ENCODE data around the gene OS9. TPM values are rescaled to one million over a fixed set of nuclear protein-coding genes. Genes with fewer than 3 reads are reported as not detected.

Gene OS9
- total RNA-seq, 6 donors from 2014 or later = 171 to 305 (median 278) TPM

- Histone ChIP-seq H3K4me3 (peak overlapping the region; percentile 62 to 83 (median 72)), H3K4me1 (peaks cover 3 to 23% (median 13%) of the 10 kb centered on the region in 4 donors), H3K27me3 (peaks cover 0 to 2% (median 0%) of the 10 kb centered on the region in 4 donors), H3K27ac (peak overlapping the region; percentile 92 to 98 (median 95)), H3K36me3 (peaks cover 9 to 44% (median 29%) of the 10 kb centered on the region in 4 donors), H3K9me3 (no peaks in the 10 kb centered on the region)
- DNase-seq = no peak
- WGBS, 2 donors = 44 to 51% methylated on average over 8 of the region's 8 CpGs
- peak in 1 of 2 donors; percentile 1 for ATAC-seq (ENCODE audit: low FRiP score in 2 of 2)
- TF ChIP-seq, protein P1, sequence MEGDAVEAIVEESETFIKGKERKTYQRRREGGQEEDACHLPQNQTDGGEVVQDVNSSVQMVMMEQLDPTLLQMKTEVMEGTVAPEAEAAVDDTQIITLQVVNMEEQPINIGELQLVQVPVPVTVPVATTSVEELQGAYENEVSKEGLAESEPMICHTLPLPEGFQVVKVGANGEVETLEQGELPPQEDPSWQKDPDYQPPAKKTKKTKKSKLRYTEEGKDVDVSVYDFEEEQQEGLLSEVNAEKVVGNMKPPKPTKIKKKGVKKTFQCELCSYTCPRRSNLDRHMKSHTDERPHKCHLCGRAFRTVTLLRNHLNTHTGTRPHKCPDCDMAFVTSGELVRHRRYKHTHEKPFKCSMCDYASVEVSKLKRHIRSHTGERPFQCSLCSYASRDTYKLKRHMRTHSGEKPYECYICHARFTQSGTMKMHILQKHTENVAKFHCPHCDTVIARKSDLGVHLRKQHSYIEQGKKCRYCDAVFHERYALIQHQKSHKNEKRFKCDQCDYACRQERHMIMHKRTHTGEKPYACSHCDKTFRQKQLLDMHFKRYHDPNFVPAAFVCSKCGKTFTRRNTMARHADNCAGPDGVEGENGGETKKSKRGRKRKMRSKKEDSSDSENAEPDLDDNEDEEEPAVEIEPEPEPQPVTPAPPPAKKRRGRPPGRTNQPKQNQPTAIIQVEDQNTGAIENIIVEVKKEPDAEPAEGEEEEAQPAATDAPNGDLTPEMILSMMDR (IDR thresholded peaks at IDR 0.05) = no peak
- no peak for TF ChIP-seq POLR2AphosphoS5 (IDR thresholded peaks at IDR 0.05)
- peak in 1 of 4 donors; percentile 5 for TF ChIP-seq POLR2A (IDR thresholded peaks at IDR 0.05)
- TF ChIP-seq EP300 (IDR thresholded peaks at IDR 0.05) = no peak
Observed at GRCh38 chr12:57745485-57745881, 51.6 kb downstream of the OS9 start.

- H3K4me3 ChIP-seq = peak overlapping the region in 2 of 4 donors; percentile 79 to 83
- H3K9me3 ChIP-seq = no peaks in the 10 kb centered on the region
- WGBS, 2 donors = 92 to 96% methylated on average over 3 of the region's 3 CpGs
- TF ChIP-seq EP300 (IDR thresholded peaks at IDR 0.05) = no peak
- peaks cover 9 to 44% (median 31%) of the 10 kb centered on the region in 4 donors for H3K36me3 ChIP-seq
- peak overlapping the region in 1 of 4 donors; percentile 94 for H3K27ac ChIP-seq
- peaks cover 6 to 24% (median 16%) of the 10 kb centered on the region in 4 donors for H3K4me1 ChIP-seq
- no peak for DNase-seq
- ATAC-seq (ENCODE audit: low FRiP score in 2 of 2) = no peak
- H3K27me3 ChIP-seq = no peaks in the 10 kb centered on the region
Observed at GRCh38 chr12:57746025-57746424, 52.1 kb downstream of the OS9 start.

- DNase-seq (peak in 1 of 2 donors; percentile 47), ATAC-seq (ENCODE audit: low FRiP score in 2 of 2) (no peak)
- TF ChIP-seq POLR2AphosphoS5 (IDR thresholded peaks at IDR 0.05) (no peak), EP300 (IDR thresholded peaks at IDR 0.05) (no peak), POLR2A (IDR thresholded peaks at IDR 0.05) (no peak)
- TF ChIP-seq, protein P1 (IDR thresholded peaks at IDR 0.05) = no peak
- H3K4me3 ChIP-seq = no peak overlapping the region
- H3K27ac ChIP-seq = no peak overlapping the region
- no peaks in the 10 kb centered on the region for H3K9me3 ChIP-seq
- H3K4me1 ChIP-seq = peaks cover 16 to 46% (median 36%) of the 10 kb centered on the region in 4 donors
- H3K27me3 ChIP-seq = no peaks in the 10 kb centered on the region
- WGBS, 2 donors = 89 to 94% methylated on average over 4 to 5 of the region's 5 CpGs
- H3K36me3 ChIP-seq = peaks cover 9 to 44% (median 31%) of the 10 kb centered on the region in 4 donors
Observed at GRCh38 chr12:57749061-57749460, 55.1 kb downstream of the OS9 start.

DNA sequence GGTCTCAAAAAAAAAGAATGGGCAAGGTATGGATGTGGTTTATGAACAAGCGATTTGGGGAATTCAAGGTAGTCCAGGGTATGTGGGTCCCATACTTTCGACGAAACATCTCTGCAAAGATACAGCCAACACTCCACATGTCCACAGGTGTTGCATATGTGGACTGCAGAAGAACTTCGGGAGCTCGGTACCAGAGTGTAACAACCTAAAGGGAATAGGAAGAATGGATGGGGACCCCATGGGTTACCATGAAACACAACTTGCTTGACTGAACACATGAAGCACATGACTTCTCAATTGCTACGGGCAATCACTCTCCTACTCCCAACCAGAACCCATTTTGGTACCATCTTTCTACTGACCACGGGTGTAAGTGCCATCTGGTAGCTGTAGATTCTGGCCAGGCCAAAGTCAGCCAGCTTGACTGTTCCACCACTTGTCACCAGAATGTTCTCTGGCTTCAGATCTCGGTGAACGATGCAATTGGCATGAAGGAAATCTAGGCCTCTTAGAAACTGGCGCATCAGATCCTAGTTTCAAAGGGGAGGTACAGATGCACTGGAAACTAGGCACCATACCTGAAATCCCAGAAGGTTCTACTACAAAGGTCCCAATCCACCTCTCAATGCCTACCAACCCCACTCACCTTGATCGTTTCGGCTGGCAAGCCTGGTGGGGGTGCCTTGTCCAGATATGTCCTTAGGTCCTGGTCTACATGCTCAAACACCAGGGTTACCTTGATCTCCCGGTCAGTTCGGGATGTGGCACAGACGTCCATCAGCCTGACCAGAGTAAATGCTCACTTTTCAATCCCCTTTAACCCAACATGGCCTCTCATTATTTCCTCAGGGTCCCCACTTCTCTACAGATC is 56.9 kb downstream of the OS9 start:
- peaks cover 9 to 44% (median 31%) of the 10 kb centered on the region in 4 donors for H3K36me3 ChIP-seq
- peak overlapping the region in 3 of 4 donors; percentile 69 to 82 (median 71) for H3K4me3 ChIP-seq
- DNase-seq = no peak
- peaks cover 15 to 44% (median 37%) of the 10 kb centered on the region in 4 donors for H3K4me1 ChIP-seq
- no peak for ATAC-seq (ENCODE audit: low FRiP score in 2 of 2)
- no peaks in the 10 kb centered on the region for H3K9me3 ChIP-seq
- peak overlapping the region in 3 of 4 donors; percentile 80 to 94 (median 90) for H3K27ac ChIP-seq
- 87 to 91% methylated on average over 15 of the region's 15 CpGs for WGBS, 2 donors
- TF ChIP-seq POLR2A (IDR thresholded peaks at IDR 0.05) = no peak
- TF ChIP-seq POLR2AphosphoS5 (IDR thresholded peaks at IDR 0.05) = no peak
- no peaks in the 10 kb centered on the region for H3K27me3 ChIP-seq

GRCh38 chr12:57751432-57751787 is 57.5 kb downstream of the OS9 start:
- peaks cover 9 to 41% (median 31%) of the 10 kb centered on the region in 4 donors for H3K36me3 ChIP-seq
- H3K27me3 ChIP-seq = no peaks in the 10 kb centered on the region
- H3K4me1 ChIP-seq = peaks cover 20 to 47% (median 41%) of the 10 kb centered on the region in 4 donors
- 12 to 18% methylated on average over 8 of the region's 8 CpGs for WGBS, 2 donors
- H3K27ac ChIP-seq = peak overlapping the region; percentile 80 to 94 (median 88)
- ATAC-seq (ENCODE audit: low FRiP score in 2 of 2) (no peak), DNase-seq (no peak)
- no peaks in the 10 kb centered on the region for H3K9me3 ChIP-seq
- H3K4me3 ChIP-seq = peak overlapping the region; percentile 4 to 82 (median 70)
- TF ChIP-seq POLR2A (IDR thresholded peaks at IDR 0.05) = no peak
- TF ChIP-seq, protein P1 (IDR thresholded peaks at IDR 0.05) = no peak
- no peak for TF ChIP-seq POLR2AphosphoS5 (IDR thresholded peaks at IDR 0.05)
- no peak for TF ChIP-seq EP300 (IDR thresholded peaks at IDR 0.05)
